Measurements from ENCODE around the gene NEGR1.

Gene NEGR1

GRCh38 chr1:72207059-72207458 is 75.3 kb downstream of the NEGR1 start:
- no peak overlapping the region for H3K27ac Mint-ChIP-seq
- H3K4me3 Mint-ChIP-seq: no peak overlapping the region
- no peaks in the 10 kb centered on the region for H3K36me3 Mint-ChIP-seq (ENCODE audit: low read depth)
- H3K9me3 Mint-ChIP-seq: no peaks in the 10 kb centered on the region
- intact Hi-C loops (cut with micrococcal nuclease): no loop called here
- H3K27me3 Mint-ChIP-seq: no peaks in the 10 kb centered on the region
- H3K4me1 Mint-ChIP-seq (ENCODE audit: low read depth): no peaks in the 10 kb centered on the region

GRCh38 chr1:72202761-72203160 is 79.6 kb downstream of the NEGR1 start:
- no peak overlapping the region for H3K27ac Mint-ChIP-seq
- no peak overlapping the region for H3K4me3 Mint-ChIP-seq
- no peaks in the 10 kb centered on the region for H3K27me3 Mint-ChIP-seq
- intact Hi-C loops (cut with micrococcal nuclease): no loop called here
- no peaks in the 10 kb centered on the region for H3K36me3 Mint-ChIP-seq (ENCODE audit: low read depth)
- peaks cover 10% of the 10 kb centered on the region for H3K9me3 Mint-ChIP-seq
- no peaks in the 10 kb centered on the region for H3K4me1 Mint-ChIP-seq (ENCODE audit: low read depth)

- H3K4me3 Mint-ChIP-seq: no peak overlapping the region
- intact Hi-C loops (cut with micrococcal nuclease): no loop called here
- H3K27me3 Mint-ChIP-seq: no peaks in the 10 kb centered on the region
- H3K9me3 Mint-ChIP-seq: peaks cover 10% of the 10 kb centered on the region
- H3K27ac Mint-ChIP-seq: no peak overlapping the region
- H3K4me1 Mint-ChIP-seq (ENCODE audit: low read depth): no peaks in the 10 kb centered on the region
- no peaks in the 10 kb centered on the region for H3K36me3 Mint-ChIP-seq (ENCODE audit: low read depth)
Observed at GRCh38 chr1:72197786-72198185, 84.6 kb downstream of the NEGR1 start.

- Mint-ChIP-seq H3K9me3 (no peaks in the 10 kb centered on the region), H3K4me3 (no peak overlapping the region), H3K4me1 (ENCODE audit: low read depth) (no peaks in the 10 kb centered on the region), H3K27me3 (no peaks in the 10 kb centered on the region), H3K27ac (no peak overlapping the region), H3K36me3 (ENCODE audit: low read depth) (no peaks in the 10 kb centered on the region)
- intact Hi-C loops (cut with micrococcal nuclease): loop anchor here (10.0 kb wide), 1 partner anchor 408 kb away; no protein-coding TSS in a partner anchor
Observed at GRCh38 chr1:72186733-72187307, 95.5 kb downstream of the NEGR1 start.

- H3K4me3 Mint-ChIP-seq: no peak overlapping the region
- intact Hi-C loops (cut with micrococcal nuclease): loop anchor here (10.0 kb wide), 1 partner anchor 411 kb away; no protein-coding TSS in a partner anchor
- no peaks in the 10 kb centered on the region for H3K9me3 Mint-ChIP-seq
- H3K27me3 Mint-ChIP-seq: no peaks in the 10 kb centered on the region
- no peak overlapping the region for H3K27ac Mint-ChIP-seq
- H3K4me1 Mint-ChIP-seq (ENCODE audit: low read depth): no peaks in the 10 kb centered on the region
- H3K36me3 Mint-ChIP-seq (ENCODE audit: low read depth): no peaks in the 10 kb centered on the region
Observed at GRCh38 chr1:72184099-72184701, 98.1 kb downstream of the NEGR1 start.

GRCh38 chr1:72182859-72183258 is 99.5 kb downstream of the NEGR1 start:
- Mint-ChIP-seq H3K27ac (no peak overlapping the region), H3K4me1 (ENCODE audit: low read depth) (no peaks in the 10 kb centered on the region), H3K4me3 (no peak overlapping the region), H3K36me3 (ENCODE audit: low read depth) (no peaks in the 10 kb centered on the region), H3K9me3 (no peaks in the 10 kb centered on the region), H3K27me3 (no peaks in the 10 kb centered on the region)
- intact Hi-C loops (cut with micrococcal nuclease): loop anchor here (1.0 to 10.0 kb wide), 2 partner anchors 9 to 412 kb away; no protein-coding TSS in a partner anchor

GRCh38 chr1:72178266-72178665 is 104.1 kb downstream of the NEGR1 start:
- H3K27ac Mint-ChIP-seq: no peak overlapping the region
- no peaks in the 10 kb centered on the region for H3K4me1 Mint-ChIP-seq (ENCODE audit: low read depth)
- intact Hi-C loops (cut with micrococcal nuclease): no loop called here
- no peak overlapping the region for H3K4me3 Mint-ChIP-seq
- no peaks in the 10 kb centered on the region for H3K9me3 Mint-ChIP-seq
- no peaks in the 10 kb centered on the region for H3K27me3 Mint-ChIP-seq
- no peaks in the 10 kb centered on the region for H3K36me3 Mint-ChIP-seq (ENCODE audit: low read depth)

GRCh38 chr1:72177711-72178110 is 104.6 kb downstream of the NEGR1 start:
- Mint-ChIP-seq H3K27me3 (no peaks in the 10 kb centered on the region), H3K27ac (no peak overlapping the region), H3K4me3 (no peak overlapping the region), H3K4me1 (ENCODE audit: low read depth) (no peaks in the 10 kb centered on the region), H3K9me3 (no peaks in the 10 kb centered on the region), H3K36me3 (ENCODE audit: low read depth) (no peaks in the 10 kb centered on the region)
- intact Hi-C loops (cut with micrococcal nuclease): no loop called here

GRCh38 chr1:72170246-72170645 is 112.1 kb downstream of the NEGR1 start:
- H3K9me3 Mint-ChIP-seq: no peaks in the 10 kb centered on the region
- no peak overlapping the region for H3K27ac Mint-ChIP-seq
- H3K27me3 Mint-ChIP-seq: no peaks in the 10 kb centered on the region
- H3K4me1 Mint-ChIP-seq (ENCODE audit: low read depth): peaks cover 5% of the 10 kb centered on the region
- intact Hi-C loops (cut with micrococcal nuclease): no loop called here
- no peak overlapping the region for H3K4me3 Mint-ChIP-seq
- H3K36me3 Mint-ChIP-seq (ENCODE audit: low read depth): no peaks in the 10 kb centered on the region

- intact Hi-C loops (cut with micrococcal nuclease): no loop called here
- Mint-ChIP-seq H3K9me3 (no peaks in the 10 kb centered on the region), H3K27ac (no peak overlapping the region), H3K4me1 (ENCODE audit: low read depth) (peaks cover 5% of the 10 kb centered on the region), H3K4me3 (no peak overlapping the region), H3K27me3 (no peaks in the 10 kb centered on the region), H3K36me3 (ENCODE audit: low read depth) (no peaks in the 10 kb centered on the region)
Observed at GRCh38 chr1:72166426-72166825, 115.9 kb downstream of the NEGR1 start.

GRCh38 chr1:72150508-72150907 is 131.8 kb downstream of the NEGR1 start:
- no peaks in the 10 kb centered on the region for H3K27me3 Mint-ChIP-seq
- no peaks in the 10 kb centered on the region for H3K4me1 Mint-ChIP-seq (ENCODE audit: low read depth)
- intact Hi-C loops (cut with micrococcal nuclease): no loop called here
- H3K4me3 Mint-ChIP-seq: no peak overlapping the region
- peaks cover 12% of the 10 kb centered on the region for H3K9me3 Mint-ChIP-seq
- no peak overlapping the region for H3K27ac Mint-ChIP-seq
- H3K36me3 Mint-ChIP-seq (ENCODE audit: low read depth): peaks cover 8% of the 10 kb centered on the region

GRCh38 chr1:72141875-72142274 is 140.5 kb downstream of the NEGR1 start:
- no peaks in the 10 kb centered on the region for H3K27me3 Mint-ChIP-seq
- intact Hi-C loops (cut with micrococcal nuclease): no loop called here
- no peak overlapping the region for H3K4me3 Mint-ChIP-seq
- peaks cover 26% of the 10 kb centered on the region for H3K9me3 Mint-ChIP-seq
- H3K36me3 Mint-ChIP-seq (ENCODE audit: low read depth): no peaks in the 10 kb centered on the region
- H3K4me1 Mint-ChIP-seq (ENCODE audit: low read depth): no peaks in the 10 kb centered on the region
- no peak overlapping the region for H3K27ac Mint-ChIP-seq

- peaks cover 39% of the 10 kb centered on the region for H3K9me3 Mint-ChIP-seq
- H3K27ac Mint-ChIP-seq: no peak overlapping the region
- no peaks in the 10 kb centered on the region for H3K27me3 Mint-ChIP-seq
- H3K4me1 Mint-ChIP-seq (ENCODE audit: low read depth): no peaks in the 10 kb centered on the region
- intact Hi-C loops (cut with micrococcal nuclease): no loop called here
- H3K4me3 Mint-ChIP-seq: no peak overlapping the region
- no peaks in the 10 kb centered on the region for H3K36me3 Mint-ChIP-seq (ENCODE audit: low read depth)
Observed at GRCh38 chr1:72140222-72140621, 142.1 kb downstream of the NEGR1 start.

- intact Hi-C loops (cut with micrococcal nuclease): no loop called here
- Mint-ChIP-seq H3K9me3 (peaks cover 40% of the 10 kb centered on the region), H3K27me3 (no peaks in the 10 kb centered on the region), H3K27ac (no peak overlapping the region), H3K36me3 (ENCODE audit: low read depth) (no peaks in the 10 kb centered on the region), H3K4me3 (no peak overlapping the region), H3K4me1 (ENCODE audit: low read depth) (no peaks in the 10 kb centered on the region)
Observed at GRCh38 chr1:72137656-72138055, 144.7 kb downstream of the NEGR1 start.

GRCh38 chr1:72129869-72130268 is 152.5 kb downstream of the NEGR1 start:
- Mint-ChIP-seq H3K27me3 (no peaks in the 10 kb centered on the region), H3K36me3 (ENCODE audit: low read depth) (no peaks in the 10 kb centered on the region), H3K4me3 (no peak overlapping the region), H3K9me3 (peaks cover 12% of the 10 kb centered on the region), H3K4me1 (ENCODE audit: low read depth) (no peaks in the 10 kb centered on the region), H3K27ac (no peak overlapping the region)
- intact Hi-C loops (cut with micrococcal nuclease): no loop called here
